Head of caudate nucleus (tissue), 42 donors: ENCODE data around the gene PLCE1.
A peak's percentile ranks its signal among the peaks of the same experiment; 100 is the strongest.
"Not testable (repeated sequence)": the region's sequence is repeated elsewhere in the genome, so short reads cannot be mapped to it uniquely, and the experiment has no call there.

ENCODE experiments used
- DNase-seq, 42 donors: peaks; one replicate each; pipeline versions ENCODE4 v3.0.0 to v3.0.0-alpha.2; 2020 to 2021; ENCODE audit warnings: mixed read lengths in 7 of 42
- intact Hi-C: fragments of 100-400 bp; cut with DNase I; formaldehyde crosslinking; loops from one replicate; pipeline ENCODE4 v1.15.0; 2022

PLCE1 gene

DNA sequence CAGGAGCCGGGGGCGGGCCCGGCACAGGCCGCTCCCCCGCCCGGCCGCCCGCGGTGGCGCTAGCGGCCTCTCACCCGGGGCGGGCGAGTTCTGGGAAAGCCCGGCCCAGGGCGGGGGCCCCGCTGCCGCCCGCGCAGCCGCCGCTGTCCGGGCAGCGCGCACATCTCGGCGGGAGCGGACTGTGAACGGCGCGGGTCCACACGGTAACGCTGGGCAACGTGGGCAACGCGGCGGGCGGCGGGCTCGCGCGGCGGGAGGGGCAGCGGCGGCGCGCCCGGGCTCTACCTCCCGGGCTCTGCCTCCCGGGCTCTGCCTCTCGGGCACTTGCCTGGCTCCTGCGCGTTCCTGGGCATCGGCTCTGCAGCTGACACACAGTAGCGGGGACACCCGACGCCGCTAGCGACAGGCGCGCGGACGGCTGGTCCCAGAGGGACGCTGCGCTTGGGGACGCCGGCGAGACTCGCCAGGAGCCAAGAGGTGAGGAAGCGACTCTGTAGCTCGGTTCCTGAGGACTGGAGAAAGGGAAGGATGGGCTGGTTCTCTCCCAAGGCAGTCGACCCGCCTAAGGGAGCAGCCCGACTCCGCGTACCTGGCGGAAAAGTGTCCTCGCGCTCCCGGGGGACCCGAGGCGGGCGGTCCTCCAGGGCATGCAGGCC, at the start of gene PLCE1:
PLCE1 (plus strand) TSS at position 150 of the 656 bp plus-strand sequence. CDS start 37,116 bp downstream, outside the sequence.
- intact Hi-C loops = no loop called here

DNA sequence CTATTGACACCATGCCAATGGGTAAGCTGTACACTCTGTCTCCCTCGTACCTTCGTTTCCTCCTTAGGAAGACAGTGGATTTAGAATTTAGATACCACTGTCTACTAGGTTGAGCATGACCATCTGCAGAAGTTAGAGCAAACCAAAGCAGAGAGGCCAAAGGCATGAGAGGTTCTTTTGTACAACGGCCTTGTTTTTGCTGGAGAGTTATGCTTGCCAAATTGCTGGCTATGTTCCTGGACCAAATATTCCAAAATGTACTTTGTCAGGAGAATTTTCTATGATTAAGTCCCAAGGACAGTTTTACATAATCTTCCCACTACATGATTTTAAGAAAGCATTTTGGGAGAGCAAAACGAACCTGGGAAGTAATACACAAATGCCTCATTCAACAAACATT, 47.9 kb upstream of the PLCE1 start:
- intact Hi-C loops = no loop called here
- DNase-seq = no peak

More for the DNA sequence above, at the start of gene PLCE1:
- DNase-seq = peak in 38 of 42 donors; percentile 3 to 69 (median 36)

DNA sequence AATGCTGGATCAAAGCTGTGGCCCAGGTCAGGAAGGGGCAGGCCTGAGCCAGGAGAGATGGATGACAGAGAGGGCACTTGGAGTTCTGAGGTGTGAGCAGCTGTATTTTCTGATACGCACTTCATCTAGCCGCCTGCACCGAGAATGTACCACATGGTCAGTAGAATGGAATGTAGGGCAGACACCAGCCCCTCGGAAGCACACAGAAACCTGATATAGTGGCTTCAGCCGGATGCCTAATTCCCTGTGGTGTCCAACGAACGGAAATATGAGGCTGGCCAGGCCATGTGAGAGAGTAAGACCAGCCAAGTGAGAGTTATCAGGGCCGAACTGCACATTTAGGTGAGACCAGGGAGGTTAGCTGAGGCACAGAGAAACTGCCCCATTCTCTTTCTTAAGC, 46.7 kb upstream of the PLCE1 start:
- DNase-seq = no peak
- intact Hi-C loops = no loop called here

DNA sequence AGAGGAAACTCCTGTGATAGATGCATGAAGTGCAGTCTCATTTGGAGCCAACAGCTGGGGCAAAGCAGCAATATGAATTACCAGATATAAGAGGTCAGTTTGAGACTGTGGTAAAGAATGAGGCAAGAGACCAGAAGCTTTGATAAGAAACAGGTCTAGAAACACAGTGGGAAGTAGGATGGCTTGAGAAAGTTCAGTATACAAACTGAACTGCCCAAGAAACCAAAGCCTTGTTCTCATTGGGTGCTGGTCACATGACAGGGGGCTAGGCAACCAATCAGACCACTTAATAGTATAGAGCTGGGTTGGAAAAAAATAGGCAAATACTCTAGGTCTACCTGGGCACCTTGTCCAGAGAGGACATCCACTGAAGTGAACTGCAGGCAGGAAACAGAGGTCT, 46.2 kb upstream of the PLCE1 start:
- no peak for DNase-seq
- intact Hi-C loops = no loop called here

DNA sequence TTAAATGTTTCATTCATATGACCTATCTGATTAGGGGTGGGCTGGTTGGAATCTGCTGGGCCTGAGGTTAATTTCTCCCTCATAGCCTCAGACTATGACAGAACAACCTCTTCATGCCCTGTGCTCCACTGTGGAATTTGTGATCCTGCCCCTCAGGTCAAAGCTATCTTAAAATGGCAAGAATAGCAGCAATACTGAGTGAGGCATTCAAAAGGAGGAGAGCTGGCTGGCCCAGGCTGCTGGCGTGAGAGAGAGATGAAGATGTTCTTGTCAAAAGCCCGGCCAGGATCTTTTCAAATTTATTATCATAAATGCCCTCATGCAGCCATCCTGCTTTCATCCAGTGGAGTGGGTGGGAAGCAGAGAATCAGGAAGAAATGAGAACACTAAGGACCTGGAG, 41.8 kb upstream of the PLCE1 start:
- intact Hi-C loops = no loop called here
- DNase-seq = no peak

DNA sequence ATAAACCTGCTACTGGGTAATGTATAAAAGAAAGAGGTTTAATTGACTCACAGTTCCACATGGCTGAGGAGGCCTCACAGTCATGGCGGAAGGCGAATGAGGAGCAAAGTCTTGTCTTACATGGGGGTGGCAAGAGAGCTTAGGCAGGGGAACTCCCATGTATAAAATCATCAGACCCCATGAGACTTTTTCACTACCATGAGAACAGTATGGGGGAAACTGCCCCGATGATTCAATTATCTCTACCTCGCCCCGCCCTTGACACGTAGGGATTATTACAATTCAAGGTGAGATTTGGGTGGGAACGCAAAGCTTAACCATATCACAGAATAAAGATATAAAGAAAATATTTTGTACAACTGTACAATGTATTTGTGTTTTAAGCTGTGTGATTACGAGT, 39.4 kb upstream of the PLCE1 start:
- DNase-seq = no peak
- intact Hi-C loops = no loop called here

DNA sequence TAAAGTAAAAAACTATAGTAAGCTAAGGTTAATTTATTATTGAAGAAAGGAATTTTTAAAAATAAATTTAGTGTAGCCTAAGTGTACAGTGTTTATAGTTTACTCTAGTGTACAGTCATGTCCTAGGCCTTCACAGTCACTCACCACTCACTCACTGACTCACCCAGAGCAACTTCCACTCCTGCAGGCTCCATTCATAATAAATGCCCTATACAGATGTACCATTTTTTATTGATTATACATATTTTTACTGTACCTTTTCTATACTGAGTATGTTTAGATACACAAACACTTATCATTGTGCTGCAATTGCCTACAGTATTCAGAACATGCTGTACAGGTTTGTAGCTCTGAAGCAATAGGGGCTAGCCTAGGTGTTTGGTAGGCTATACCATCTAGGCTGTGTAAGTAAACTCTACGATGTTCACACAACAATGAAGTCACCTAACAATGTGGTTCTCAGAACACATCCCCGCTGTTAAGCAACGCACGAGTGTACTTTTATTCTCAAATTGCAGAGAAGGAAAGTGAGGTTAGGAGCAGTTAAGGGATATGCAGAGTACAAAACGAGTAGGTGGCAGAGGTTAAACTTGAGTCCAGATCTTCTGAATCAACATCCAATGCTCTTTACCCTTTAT, 38.9 kb upstream of the PLCE1 start:
- no peak for DNase-seq
- intact Hi-C loops = no loop called here

DNA sequence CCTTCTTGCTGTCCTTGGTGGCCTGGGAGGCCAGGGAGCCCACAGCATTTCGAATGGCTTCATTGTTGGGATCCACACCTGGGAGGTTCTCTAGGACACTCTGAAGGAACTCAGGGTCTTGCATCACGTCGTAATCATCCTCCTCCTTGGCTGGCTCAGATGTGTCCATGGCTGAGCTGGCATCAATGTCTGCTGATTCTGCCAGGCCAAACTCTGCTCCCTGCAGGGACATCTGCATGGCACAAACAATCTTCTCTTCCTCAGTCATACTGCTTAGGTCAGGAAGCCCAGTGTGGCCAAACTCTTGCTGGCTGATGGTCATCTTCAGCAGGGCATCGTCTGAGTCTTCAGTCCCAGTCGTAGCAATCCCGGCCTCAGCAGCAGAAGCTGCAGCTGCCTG, 34.9 kb upstream of the PLCE1 start:
- no peak for DNase-seq

DNA sequence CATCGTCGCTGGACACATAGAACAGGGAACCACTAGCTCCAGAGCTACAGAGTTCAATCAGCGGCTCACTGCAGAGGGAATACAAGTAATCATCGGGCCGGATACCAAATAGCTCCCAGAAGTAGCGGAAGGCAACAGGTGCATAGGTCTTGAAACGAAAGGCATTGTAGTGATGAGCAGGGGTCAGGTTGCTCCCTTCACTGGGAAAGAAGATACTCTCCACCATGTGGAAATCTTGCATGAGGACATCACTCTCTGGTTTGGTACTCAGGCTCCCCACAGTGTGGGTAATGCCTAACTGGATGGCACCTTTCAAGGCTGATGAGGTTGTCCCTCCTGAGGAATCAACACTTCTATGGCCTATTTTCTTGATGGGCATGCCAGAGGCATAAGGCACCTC, 32.7 kb upstream of the PLCE1 start:
- intact Hi-C loops, DNase-seq: not testable (repeated sequence)

More for the DNA sequence above, 34.9 kb upstream of the PLCE1 start:
- intact Hi-C loops = no loop called here

DNA sequence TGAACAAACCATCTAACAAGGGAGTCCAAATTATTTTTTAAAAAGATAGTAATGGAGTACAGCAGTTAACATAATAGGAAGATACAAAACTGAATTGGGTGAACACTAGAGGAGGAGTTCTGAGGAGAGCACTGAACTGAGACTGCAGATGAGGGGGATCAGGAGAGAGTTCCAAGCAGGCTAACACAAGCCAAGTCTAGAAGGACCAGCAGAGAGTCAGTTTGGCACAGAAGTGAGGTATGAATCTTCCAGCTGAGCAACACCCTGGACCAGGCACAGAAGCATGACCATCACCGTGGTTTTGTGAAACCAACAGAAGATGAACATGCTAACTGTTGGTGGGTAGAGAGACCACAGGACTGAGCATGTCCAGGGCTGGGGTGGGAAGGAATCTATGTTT, 30.8 kb upstream of the PLCE1 start:
- DNase-seq = no peak
- intact Hi-C loops = no loop called here

DNA sequence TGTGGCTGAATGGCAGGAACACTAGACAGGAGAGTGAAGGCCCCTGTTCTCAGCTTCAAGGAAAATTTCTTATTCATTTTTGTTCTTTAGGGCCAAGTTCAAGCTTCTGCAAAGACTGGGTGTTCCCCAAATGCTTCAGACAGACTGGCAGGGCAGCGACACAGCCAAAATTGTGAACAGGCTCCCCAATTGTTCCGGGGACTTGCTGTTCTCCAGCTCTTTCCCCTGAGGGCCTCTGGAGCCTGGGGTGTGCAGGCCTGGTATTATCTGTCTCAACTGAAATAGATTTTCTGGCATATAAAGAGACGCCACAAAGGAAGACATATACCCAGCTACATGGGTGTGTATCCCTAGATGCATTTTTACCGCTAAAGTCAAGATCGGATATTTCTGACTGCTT, 30.3 kb upstream of the PLCE1 start:
- intact Hi-C loops = no loop called here
- DNase-seq = peak in 2 of 42 donors; percentile 20

DNA sequence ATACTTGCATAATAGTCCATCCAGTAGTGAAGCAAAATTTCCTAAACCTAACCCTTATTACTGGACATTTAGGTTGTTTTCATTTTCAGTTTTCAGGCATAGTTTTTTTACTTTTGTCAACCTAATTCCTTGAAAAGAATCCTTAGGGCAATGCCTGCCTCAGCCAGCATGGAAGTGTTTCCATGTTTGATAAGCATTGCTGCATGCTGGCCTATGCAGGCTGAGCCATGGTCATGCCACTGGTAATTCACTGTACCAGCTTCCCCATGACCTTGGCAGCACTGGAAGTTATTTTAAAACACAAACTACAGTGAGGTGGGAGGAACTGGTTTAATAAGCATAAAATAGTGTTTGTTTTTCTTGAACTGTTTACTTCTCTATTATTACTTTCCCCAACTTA, 27.8 kb upstream of the PLCE1 start:
- DNase-seq = no peak
- intact Hi-C loops = no loop called here

DNA sequence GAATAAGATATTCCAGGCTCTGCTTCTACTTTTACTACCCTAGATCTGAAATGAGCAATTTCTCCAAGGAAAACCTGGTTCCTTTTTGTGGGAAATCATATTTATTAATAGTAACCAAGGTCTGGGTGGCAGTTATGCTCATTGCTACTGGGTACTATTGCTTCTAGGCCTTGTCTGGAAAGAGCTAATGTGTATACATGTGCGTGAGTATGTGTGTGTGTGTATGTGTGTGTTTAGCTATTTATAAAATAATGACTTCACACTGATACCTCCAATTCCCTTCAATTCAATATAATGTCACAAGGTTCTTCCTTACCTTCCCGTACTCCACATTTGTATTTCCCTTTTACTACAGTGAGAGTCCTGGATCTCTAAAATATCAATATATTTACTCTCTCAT, 26.0 kb upstream of the PLCE1 start:
- no peak for DNase-seq
- intact Hi-C loops = no loop called here

DNA sequence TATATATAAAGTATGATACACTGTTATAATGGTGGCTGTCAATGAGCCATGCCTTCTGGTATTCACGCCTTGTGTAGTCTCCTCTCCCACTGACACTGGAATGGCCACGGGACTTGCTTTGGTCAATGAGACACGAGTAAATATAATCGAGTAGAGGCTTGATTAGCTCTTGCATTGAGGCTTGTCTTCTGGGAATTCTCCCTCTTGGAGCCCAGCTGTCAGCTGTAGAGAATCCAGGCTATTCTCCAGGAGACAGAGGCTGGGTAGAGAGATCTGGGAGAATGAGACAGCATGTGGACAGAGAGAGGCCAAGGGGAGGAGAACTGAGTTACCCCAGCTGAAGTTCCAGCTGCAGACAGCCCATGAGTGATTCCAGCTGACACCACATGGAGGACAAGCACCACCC, 25.2 kb upstream of the PLCE1 start:
- DNase-seq = no peak
- intact Hi-C loops = no loop called here

DNA sequence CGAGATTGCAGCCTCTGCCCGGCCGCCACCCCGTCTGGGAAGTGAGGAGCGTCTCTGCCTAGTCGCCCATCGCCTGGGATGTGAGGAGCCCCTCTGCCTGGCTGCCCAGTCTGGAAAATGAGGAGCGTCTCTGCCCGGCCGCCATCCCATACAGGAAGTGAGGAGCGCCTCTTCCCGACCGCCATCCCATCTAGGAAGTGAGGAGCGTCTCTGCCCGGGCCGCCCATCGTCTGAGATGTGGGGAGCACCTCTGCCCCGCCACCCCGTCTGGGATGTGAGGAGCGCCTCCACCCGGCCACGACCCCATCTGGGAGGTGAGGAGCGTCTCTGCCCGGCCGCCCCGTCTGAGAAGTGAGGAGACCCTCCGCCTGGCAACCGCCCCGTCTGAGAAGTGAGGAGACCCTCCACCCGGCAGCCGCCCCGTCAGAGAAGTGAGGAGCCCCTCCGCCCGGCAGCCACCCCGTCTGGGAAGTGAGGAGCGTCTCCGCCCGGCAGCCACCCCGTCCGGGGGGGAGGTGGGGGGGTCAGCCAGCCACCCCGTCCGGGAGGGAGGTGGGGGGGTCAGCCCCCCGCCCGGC, 23.2 kb upstream of the PLCE1 start:
- DNase-seq, intact Hi-C loops: not testable (repeated sequence)

DNA sequence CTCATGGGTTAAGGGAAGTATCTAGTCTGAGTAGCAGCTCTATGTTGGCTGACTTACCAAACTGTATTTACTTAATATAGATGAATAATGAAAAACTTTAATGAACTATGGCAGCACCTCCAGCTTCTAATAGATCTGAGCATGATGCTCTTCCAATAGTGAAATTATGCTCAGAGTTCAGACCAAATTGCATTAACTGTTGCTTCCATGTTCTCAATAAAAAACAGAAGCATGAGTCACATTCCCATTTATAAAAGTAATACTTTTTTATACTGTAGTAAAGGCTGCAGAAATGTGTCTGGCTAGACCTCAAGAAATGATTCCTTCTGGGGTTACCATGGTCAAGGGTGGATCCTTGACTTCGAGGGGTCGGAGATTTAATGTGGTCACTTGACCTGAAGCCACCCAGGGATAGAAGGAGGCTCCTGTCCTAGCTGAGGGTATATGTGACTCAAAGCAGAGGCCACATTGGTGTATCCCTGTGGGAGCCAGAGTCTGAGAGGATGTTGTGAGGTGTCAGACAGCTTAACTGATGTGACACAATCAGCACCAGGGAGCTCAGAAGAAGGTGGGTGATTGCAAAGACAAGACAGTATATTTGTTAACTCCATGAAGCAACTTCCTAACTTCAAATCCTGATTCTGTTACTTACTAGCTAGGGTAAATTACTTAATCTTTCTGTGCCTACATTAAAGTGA, 19.8 kb upstream of the PLCE1 start:
- DNase-seq = no peak
- intact Hi-C loops = no loop called here

DNA sequence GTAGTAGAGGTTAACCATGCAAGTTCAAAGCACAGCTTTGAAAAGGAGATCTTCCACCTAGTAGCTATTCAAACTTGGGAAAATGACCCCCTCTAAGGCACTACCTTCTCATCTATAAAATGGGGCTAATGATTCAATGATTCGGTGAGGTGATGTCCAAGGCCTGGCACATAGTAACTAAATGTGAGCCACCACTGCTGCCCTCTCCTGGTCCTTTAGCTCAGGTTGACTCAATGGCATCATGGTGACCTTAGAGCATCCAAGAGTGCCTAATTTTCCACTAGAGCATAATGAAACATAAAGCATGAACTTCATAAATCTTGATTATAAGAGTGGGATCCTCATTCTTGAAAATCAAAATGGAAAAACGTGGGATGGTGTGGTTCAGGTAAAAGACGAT, 16.3 kb upstream of the PLCE1 start:
- no peak for DNase-seq

DNA sequence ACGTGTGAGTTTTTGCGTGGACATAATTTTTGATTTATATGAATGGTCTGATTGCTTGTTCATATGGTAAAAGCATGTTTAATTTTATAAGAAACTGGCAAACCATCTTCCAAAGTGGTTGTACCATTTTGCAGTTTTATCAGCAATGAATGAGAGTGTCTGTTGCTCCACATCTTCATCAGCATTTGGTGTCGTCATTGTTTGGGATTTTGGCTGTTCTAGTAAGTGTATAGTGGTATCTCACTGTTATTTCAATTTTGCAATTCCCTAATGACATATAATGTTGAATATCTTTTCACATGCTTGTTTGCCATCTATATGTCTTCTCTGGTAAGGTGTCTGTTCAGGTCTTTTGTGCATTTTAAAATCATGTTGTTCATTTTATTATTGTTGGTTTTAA, 13.2 kb upstream of the PLCE1 start:
- no peak for DNase-seq
- intact Hi-C loops = no loop called here

More for the DNA sequence above, 16.3 kb upstream of the PLCE1 start:
- intact Hi-C loops = no loop called here

DNA sequence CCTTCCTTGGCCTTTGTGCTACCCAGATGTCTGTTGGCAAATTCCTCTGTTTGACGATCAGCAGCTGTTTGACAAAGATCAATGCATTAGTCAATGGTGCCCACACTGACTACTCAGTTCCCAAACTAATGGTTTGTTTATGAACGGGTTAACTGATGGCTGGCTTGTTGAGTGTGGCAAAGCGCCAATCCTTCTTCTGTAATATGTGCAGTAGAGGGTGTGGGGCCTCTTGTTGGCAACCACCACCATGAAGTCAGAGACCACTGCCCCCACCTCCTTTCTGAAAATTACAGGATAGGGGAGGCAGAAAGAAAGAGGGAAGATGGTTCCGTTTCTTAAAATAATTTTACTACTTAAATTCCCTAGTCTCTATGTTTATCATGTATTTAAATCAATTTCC, 2.6 kb upstream of the PLCE1 start:
- no peak for DNase-seq
- intact Hi-C loops = no loop called here

DNA sequence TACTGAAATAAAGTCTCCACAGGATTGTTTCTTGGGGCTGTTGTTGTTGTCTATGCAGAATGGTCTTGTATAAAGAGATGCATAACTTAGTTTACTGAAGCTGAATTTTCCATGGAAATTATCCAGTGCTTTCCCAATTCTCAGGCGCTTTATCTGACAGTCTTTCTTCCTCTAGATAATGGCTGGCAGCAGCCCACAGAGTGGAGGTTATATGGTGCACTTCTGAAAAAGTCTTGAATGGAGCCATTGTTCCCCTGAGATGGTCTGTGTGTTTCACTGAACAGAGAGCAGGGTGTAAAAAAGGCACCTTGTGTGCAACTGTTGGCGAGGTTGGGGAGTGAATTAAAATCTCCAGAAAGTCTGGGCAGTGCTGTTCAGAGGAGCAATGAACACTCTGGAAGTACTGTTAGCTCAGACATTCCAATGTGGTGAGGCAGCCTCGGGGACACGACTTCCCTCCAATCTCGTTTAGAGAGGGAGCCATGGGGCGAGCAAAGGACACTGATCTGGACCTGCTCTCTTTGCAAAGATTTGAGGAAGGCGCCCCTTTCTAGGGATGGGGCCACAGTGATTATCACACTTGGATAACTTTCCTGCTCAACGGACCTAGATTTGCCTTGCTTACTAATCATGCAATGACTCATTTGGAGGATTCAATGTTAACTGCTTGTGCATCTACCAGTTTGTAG, 2.0 kb upstream of the PLCE1 start:
- intact Hi-C loops = no loop called here
- DNase-seq = peak in 20 of 42 donors; percentile 4 to 70 (median 21)
